OCI-M2 (cell line): ENCODE data around the gene EMID1.

Experiments
- DNase-seq: peaks from one replicate; lab custom pipeline; 2025; ENCODE audit not compliant: unreplicated experiment; lab: John Stamatoyannopoulos, UW

Gene EMID1

GRCh38 chr22:29205594-29206371 lies at the start of gene EMID1:
EMID1 (plus strand) TSS chr22:29205896; CDS start chr22:29206039, 143 bp downstream.
- no peak for DNase-seq

- DNase-seq, result no peak
These were observed 49.7 kb upstream of the EMID1 start for GRCh38 chr22:29155966-29156365.

DNA sequence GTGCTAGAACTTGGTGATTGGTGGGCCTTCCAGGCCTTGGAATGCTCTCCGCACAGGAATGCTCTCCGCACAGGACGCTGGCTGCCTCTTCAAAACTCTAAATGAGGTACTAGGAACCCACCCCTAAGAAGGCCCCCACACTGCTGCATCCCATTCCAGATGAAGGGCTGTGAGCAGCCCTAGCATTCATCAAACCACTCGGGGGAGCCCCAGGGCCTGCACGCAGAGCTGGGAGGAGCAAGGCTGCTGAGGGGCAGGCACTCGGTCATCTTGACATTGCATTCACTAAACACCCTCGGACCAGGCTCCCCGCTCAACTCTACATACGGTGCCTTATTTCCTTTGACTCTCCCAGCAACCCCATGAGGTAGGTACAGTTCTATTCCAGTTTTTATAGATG lies 49.2 kb upstream of the EMID1 start:
- DNase-seq, result no peak

- no peak for DNase-seq
These were observed 47.7 kb upstream of the EMID1 start for GRCh38 chr22:29157759-29158535.

GRCh38 chr22:29158546-29158945 lies 47.1 kb upstream of the EMID1 start:
- no peak for DNase-seq

GRCh38 chr22:29163808-29164207 lies 41.9 kb upstream of the EMID1 start:
- no peak for DNase-seq

GRCh38 chr22:29165321-29166060 lies 40.2 kb upstream of the EMID1 start:
- DNase-seq, result no peak

DNA sequence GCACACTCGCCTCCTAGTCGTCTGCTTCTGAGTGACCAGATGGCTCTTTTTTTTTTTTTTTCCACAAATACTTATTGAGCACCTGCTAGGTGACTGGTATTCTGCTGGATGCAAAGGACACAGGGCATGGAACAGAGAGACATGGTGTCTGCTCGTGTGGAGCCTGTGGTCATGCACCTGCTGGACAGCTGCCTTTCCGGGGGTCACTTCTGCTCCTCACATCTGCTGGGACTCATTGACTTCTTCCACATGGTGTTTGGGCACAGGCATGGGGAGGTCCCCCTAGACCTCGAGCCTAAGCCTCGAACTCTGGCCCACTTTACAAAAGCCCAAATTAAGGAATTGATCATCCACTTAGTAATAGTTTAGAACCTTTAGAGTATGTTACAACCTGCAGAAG lies 39.5 kb upstream of the EMID1 start:
- no peak for DNase-seq

DNA sequence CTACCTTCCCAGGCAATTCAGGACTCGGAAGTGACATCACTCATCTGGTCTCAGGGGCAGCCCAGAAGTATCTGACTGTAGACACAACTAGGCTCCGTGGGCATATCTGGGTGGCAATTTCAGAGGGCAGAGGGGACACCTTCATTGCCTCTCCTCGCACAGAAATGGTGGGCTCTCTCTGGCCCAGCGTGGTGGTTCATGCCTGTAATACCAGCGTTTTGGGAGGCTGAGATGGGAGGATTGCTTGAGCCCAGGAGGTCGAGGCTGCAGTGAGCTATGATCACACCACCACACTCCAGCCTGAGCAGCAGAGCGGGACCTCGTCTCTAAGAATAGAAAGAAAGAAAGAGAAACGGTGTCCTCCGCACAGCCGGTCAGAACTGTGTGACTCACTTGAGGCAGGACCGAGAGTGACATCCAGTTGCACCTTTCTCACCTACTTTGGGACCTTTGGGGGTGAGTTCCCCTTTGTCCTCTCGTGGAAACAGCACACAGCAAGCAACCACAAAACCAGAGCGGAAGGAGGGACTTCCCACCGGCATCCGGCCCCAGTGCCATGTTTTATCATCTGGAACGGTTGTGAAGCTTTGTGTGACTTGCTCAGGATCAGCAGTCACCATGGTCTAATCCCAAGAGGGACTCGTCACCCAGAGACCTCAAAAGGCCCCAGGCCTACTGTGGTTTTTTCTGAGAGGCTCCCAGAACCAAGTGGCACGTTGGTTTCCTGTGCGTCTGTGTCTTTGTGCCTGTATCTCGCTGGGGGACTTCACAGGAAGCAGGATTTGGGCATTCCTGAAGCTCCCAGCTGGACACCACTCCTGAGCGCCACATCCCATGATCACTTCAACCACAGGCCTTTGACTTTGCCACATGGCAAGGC lies 38.4 kb upstream of the EMID1 start:
- DNase-seq, result no peak

- DNase-seq, result no peak
These were observed 34.0 kb upstream of the EMID1 start for GRCh38 chr22:29171721-29172120.

GRCh38 chr22:29172216-29172615 lies 33.5 kb upstream of the EMID1 start:
- no peak for DNase-seq

- no peak for DNase-seq
These were observed 30.3 kb upstream of the EMID1 start for GRCh38 chr22:29175312-29175835.

GRCh38 chr22:29183971-29184848 lies 21.5 kb upstream of the EMID1 start:
- no peak for DNase-seq

DNA sequence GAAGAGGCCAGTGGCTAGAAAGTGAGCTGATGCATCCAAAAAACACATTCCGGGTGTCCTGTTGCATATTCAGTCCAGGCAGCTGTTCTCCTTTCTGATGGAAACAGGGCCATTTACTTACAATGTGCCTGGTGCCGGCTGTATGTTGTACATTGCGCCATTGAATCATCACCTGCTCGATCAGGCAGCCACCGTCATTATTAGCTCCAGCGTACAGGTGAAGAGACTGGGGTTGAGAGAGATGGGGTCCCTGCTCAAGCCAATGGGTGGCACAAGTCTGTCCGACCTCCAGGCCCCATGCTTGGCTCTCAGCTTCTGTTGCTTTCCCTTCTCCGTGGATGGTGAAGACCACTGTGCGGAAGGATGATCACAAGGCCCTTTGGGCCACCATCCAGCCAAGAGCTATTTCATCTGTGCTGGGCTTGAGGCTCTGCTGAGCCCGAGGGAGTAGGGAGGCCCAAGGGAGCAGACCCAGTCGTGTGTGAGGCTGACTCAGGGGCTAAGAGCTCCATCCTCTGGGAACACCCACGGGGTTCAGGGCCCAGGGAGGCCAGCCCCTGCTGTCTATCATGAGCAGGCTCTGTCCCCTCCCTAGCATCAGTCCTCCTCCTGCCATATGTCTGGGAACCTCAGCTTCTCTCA lies 20.7 kb upstream of the EMID1 start:
- DNase-seq, result no peak

DNA sequence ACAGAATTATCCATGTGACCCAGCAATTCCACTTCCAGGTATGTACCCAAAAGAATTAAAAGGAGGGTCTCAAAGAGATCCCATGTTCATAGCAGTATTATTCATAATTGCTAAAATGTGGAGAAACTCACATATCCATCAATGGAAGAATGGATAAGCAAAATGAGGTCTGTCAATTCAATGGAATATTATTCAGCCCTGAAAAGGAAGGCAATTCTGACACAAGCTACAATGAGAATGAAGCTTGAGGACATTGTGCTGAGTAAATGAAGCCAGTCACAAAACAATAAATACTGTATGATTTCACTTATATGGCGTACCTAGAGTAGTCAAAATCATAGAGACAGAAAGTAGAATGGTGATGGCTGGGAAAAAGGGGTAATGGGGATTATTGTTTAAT lies 19.4 kb upstream of the EMID1 start:
- no peak for DNase-seq

DNA sequence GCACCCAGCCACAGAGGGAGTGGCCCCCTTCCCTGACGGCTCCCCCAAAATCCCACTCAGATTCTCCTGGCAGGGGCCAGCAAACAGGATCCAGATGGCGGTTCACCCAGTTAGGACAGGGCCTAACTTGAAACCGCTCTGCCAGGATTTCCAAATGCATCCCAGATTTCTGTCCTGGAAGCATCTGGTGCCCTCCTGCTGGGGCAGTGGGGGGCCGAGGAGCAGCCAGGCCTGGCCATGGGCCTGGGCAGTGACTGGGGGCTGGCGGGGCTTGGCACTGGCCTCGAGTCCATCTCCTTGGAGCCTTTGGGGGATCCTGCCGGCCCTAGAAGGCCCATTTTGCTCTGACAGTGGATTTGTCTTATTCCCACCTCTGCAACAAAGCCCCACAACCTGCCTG lies 17.9 kb upstream of the EMID1 start:
- DNase-seq, result no peak

- DNase-seq, result no peak
These were observed 15.6 kb upstream of the EMID1 start for GRCh38 chr22:29190051-29190450.

- DNase-seq, result no peak
These were observed 14.8 kb upstream of the EMID1 start for GRCh38 chr22:29190918-29191317.

GRCh38 chr22:29193021-29193420 lies 12.7 kb upstream of the EMID1 start:
- no peak for DNase-seq
